GM19025 (cell line): Measurements from ENCODE around the gene MBNL2.

Experiments
- ATAC-seq: cut with Tn5 transposase; IDR thresholded peaks from one replicate; pipeline ENCODE4 v1.9.1; 2021; ENCODE audit warnings: mild to moderate bottlenecking, low read depth, moderate library complexity; ENCODE audit not compliant: unreplicated experiment

The MBNL2 gene

GRCh38 chr13:97319113-97319720 is 97.1 kb downstream of the MBNL2 start:
- ATAC-seq = no peak

GRCh38 chr13:97321101-97321500 is 99.0 kb downstream of the MBNL2 start:
- ATAC-seq = no peak

- ATAC-seq = no peak
These were observed 99.6 kb downstream of the MBNL2 start for GRCh38 chr13:97321616-97322321.

- ATAC-seq = no peak
These were observed 100.7 kb downstream of the MBNL2 start for GRCh38 chr13:97322740-97323342.

GRCh38 chr13:97324115-97324514 is 102.0 kb downstream of the MBNL2 start:
- ATAC-seq = no peak

- no peak for ATAC-seq
These were observed 103.6 kb downstream of the MBNL2 start for GRCh38 chr13:97325738-97326137.

GRCh38 chr13:97327086-97327485 is 105.0 kb downstream of the MBNL2 start:
- ATAC-seq = no peak

GRCh38 chr13:97327506-97328221 is 105.5 kb downstream of the MBNL2 start:
- no peak for ATAC-seq

GRCh38 chr13:97328222-97328790 is 106.2 kb downstream of the MBNL2 start:
- ATAC-seq = no peak

GRCh38 chr13:97329331-97329730 is 107.2 kb downstream of the MBNL2 start:
- no peak for ATAC-seq

- no peak for ATAC-seq
These were observed 108.3 kb downstream of the MBNL2 start for GRCh38 chr13:97330448-97330847.

GRCh38 chr13:97332742-97333141 is 110.6 kb downstream of the MBNL2 start:
- ATAC-seq = no peak

- no peak for ATAC-seq
These were observed 111.8 kb downstream of the MBNL2 start for GRCh38 chr13:97333983-97334382.

GRCh38 chr13:97334690-97335089 is 112.6 kb downstream of the MBNL2 start:
- no peak for ATAC-seq

GRCh38 chr13:97335488-97336134 is 113.5 kb downstream of the MBNL2 start:
- ATAC-seq = no peak

- no peak for ATAC-seq
These were observed 115.9 kb downstream of the MBNL2 start for GRCh38 chr13:97337985-97338499.

- no peak for ATAC-seq
These were observed 116.4 kb downstream of the MBNL2 start for GRCh38 chr13:97338571-97338970.

GRCh38 chr13:97339019-97339987 is 117.2 kb downstream of the MBNL2 start:
- ATAC-seq = no peak
